Urothelium cell line (cell line): ENCODE measurements around the gene ADAR.
A peak's percentile ranks its signal among the peaks of the same experiment; 100 is the strongest.

Experiments used
- DNase-seq: peaks from one replicate; pipeline ENCODE4 v3.0.0; 2011; ENCODE audit warnings: low spot score, mixed read lengths
- FAIRE-seq: peaks from 2 replicates; lab custom pipeline; 2011; peaks lifted over from hg19 to GRCh38; lab: Jason Lieb, UNC

ADAR gene

GRCh38 chr1:154619181-154619948, 11.4 kb upstream of the ADAR start:
- FAIRE-seq (no peak), DNase-seq (no peak)

GRCh38 chr1:154616659-154617345, 8.8 kb upstream of the ADAR start:
- DNase-seq (no peak), FAIRE-seq (no peak)

- FAIRE-seq (no peak), DNase-seq (no peak)
Measured at GRCh38 chr1:154615411-154615810, 7.4 kb upstream of the ADAR start.

GRCh38 chr1:154614901-154615300, 6.9 kb upstream of the ADAR start:
- DNase-seq (no peak), FAIRE-seq (no peak)

- DNase-seq (no peak), FAIRE-seq (no peak)
Measured at GRCh38 chr1:154614247-154614646, 6.3 kb upstream of the ADAR start.

GRCh38 chr1:154611150-154611862, 3.3 kb upstream of the ADAR start:
- FAIRE-seq (no peak), DNase-seq (no peak)

- DNase-seq (no peak), FAIRE-seq (no peak)
Measured at GRCh38 chr1:154609398-154610380, 1.7 kb upstream of the ADAR start.

- peak; percentile 45 for DNase-seq
- no peak for FAIRE-seq
Measured at GRCh38 chr1:154608397-154609270, 648 bp upstream of the ADAR start.

GRCh38 chr1:154607106-154607608, 829 bp downstream of the ADAR start:
- DNase-seq (no peak), FAIRE-seq (no peak)

- FAIRE-seq (no peak), DNase-seq (no peak)
Measured at GRCh38 chr1:154605534-154605933, 2.5 kb downstream of the ADAR start.

- no peak for FAIRE-seq
- no peak for DNase-seq
Measured at GRCh38 chr1:154603317-154603716, 4.7 kb downstream of the ADAR start.

- FAIRE-seq (no peak), DNase-seq (no peak)
Measured at GRCh38 chr1:154599658-154600057, 8.3 kb downstream of the ADAR start.

GRCh38 chr1:154598871-154599635, 8.9 kb downstream of the ADAR start:
- DNase-seq = no peak
- no peak for FAIRE-seq

GRCh38 chr1:154595621-154596020, 12.4 kb downstream of the ADAR start:
- FAIRE-seq (no peak), DNase-seq (no peak)

GRCh38 chr1:154594811-154595210, 13.2 kb downstream of the ADAR start:
- DNase-seq (no peak), FAIRE-seq (no peak)

- FAIRE-seq = no peak
- no peak for DNase-seq
Measured at GRCh38 chr1:154593390-154593789, 14.6 kb downstream of the ADAR start.

- no peak for FAIRE-seq
Measured at GRCh38 chr1:154591206-154591605, 16.8 kb downstream of the ADAR start.

GRCh38 chr1:154590756-154591155, 17.2 kb downstream of the ADAR start:
- no peak for FAIRE-seq
- no peak for DNase-seq

More at GRCh38 chr1:154591206-154591605, 16.8 kb downstream of the ADAR start:
- no peak for DNase-seq

GRCh38 chr1:154589780-154590179, 18.2 kb downstream of the ADAR start:
- DNase-seq (no peak), FAIRE-seq (no peak)
